Sigmoid colon (tissue), 7 donors: ENCODE measurements around the gene DEFB127. TPM values are rescaled to one million over a fixed set of nuclear protein-coding genes. Genes with fewer than 3 reads are reported as not detected.
"Not testable (repeated sequence)": the region's sequence is repeated elsewhere in the genome, so short reads cannot be mapped to it uniquely, and the experiment has no call there.

ENCODE experiments used
- DNase-seq: peaks from one replicate; pipeline ENCODE4 v3.0.0-alpha.2; 2019
- H3K27ac ChIP-seq, 4 donors: fragments of 200-600 bp; sonication (generic); one replicate each; pipeline ENCODE4 v1.5.1; 2016 to 2019; ENCODE audit warnings: mild to moderate bottlenecking in 1 of 4
- H3K27me3 ChIP-seq, 3 donors: fragments of 200-600 bp; sonication (generic); one replicate each; pipeline ENCODE4 v1.5.1; 2019; ENCODE audit warnings: mild to moderate bottlenecking in 1 of 3
- H3K36me3 ChIP-seq, 4 donors: fragments of 200-600 bp; sonication (generic); one replicate each; pipeline ENCODE4 v1.5.1; 2016 to 2019
- H3K4me1 ChIP-seq, 4 donors: fragments of 200-600 bp; sonication (generic); one replicate each; pipeline ENCODE4 v1.5.1; 2017 to 2019
- H3K4me3 ChIP-seq, 4 donors: fragments of 200-600 bp; sonication (generic); one replicate each; pipeline ENCODE4 v1.5.1; 2017 to 2019; ENCODE audit warnings: mild to moderate bottlenecking in 2 of 4, moderate library complexity in 1 of 4
- H3K9me3 ChIP-seq, 4 donors: fragments of 200-600 bp in 3 of 4; sonication (generic) in 3 of 4; one replicate each; pipeline versions ENCODE4 v1.5.1 to v1.6.1; 2013 to 2019
- CTCF ChIP-seq, 4 experiments: fragments of 450-650 bp in 3 of 4; fragments of 200-600 bp in 1 of 4; IDR thresholded peaks; one replicate each; pipeline ENCODE4 v1.5.1; 2016 to 2019; ENCODE audit warnings: antibody characterized with exemption in 4 of 4, mild to moderate bottlenecking in 3 of 4, moderate library complexity in 2 of 4
- EP300 ChIP-seq, 4 donors: sonication (generic); formaldehyde crosslinking; IDR thresholded peaks; one replicate each; pipeline ENCODE4 v1.6.1; 2017; ENCODE audit warnings: antibody characterized with exemption in 4 of 4
- POLR2A ChIP-seq, 2 donors: fragments of 450-650 bp; IDR thresholded peaks; one replicate each; pipeline ENCODE4 v1.6.1; 2016; ENCODE audit warnings: antibody characterized with exemption in 2 of 2, mild to moderate bottlenecking in 2 of 2, moderate library complexity in 2 of 2
- POLR2AphosphoS5 ChIP-seq, 4 donors: sonication (generic); formaldehyde crosslinking; IDR thresholded peaks; one replicate each; pipeline ENCODE4 v1.6.1; 2017; ENCODE audit warnings: antibody characterized with exemption in 4 of 4
- WGBS, 2 donors: extraction: QIAGEN DNeasy Blood & Tissue Kit; methylation state at CpG; one replicate each; pipeline ENCODE4 v1.1.7; 2013; 5-methylcytosine and 5-hydroxymethylcytosine counted together
- intact Hi-C: fragments of 100-400 bp; cut with DNase I; formaldehyde crosslinking; loops from one replicate; pipeline ENCODE4 v1.15.1; 2023
- polyA plus RNA-seq, 3 donors: library from polyadenylated mRNA; stranded (reverse); fragments of 200-250 nt; gene quantifications; one replicate each; pipeline ENCODE4 v1.2.3, GENCODE V29; 2013
- total RNA-seq, 4 donors: library from RNA; depleted of rRNA; stranded (reverse); fragments of >200 nt; gene quantifications; one replicate each; pipeline ENCODE4 v1.1.0, GENCODE V29; 2016
- donor health status: healthy with polysubstance abuse.
- donor health status: Bipolar disorder and iron deficiency.
- donor health status: healthy.

Gene DEFB127
- not detected for total RNA-seq
- not detected for polyA plus RNA-seq

GRCh38 chr20:157154-157553, at the start of gene DEFB127:
Gene DEFB127, plus strand, starts transcription at chr20:157454. Its CDS starts 91 bp downstream, at chr20:157545.
- no peaks in the 10 kb centered on the region for H3K4me1 ChIP-seq
- DNase-seq, result no peak
- no peaks in the 10 kb centered on the region for H3K9me3 ChIP-seq
- no peak for TF ChIP-seq POLR2AphosphoS5 (IDR thresholded peaks at IDR 0.05)
- no peak for TF ChIP-seq CTCF (IDR thresholded peaks at IDR 0.05)
- TF ChIP-seq EP300 (IDR thresholded peaks at IDR 0.05), result no peak
- TF ChIP-seq POLR2A (IDR thresholded peaks at IDR 0.05), result no peak
- no peak within 1 kb of the TSS for H3K27ac ChIP-seq
- no peaks in the 10 kb centered on the region for H3K36me3 ChIP-seq
- no peaks in the 10 kb centered on the region for H3K27me3 ChIP-seq
- WGBS, 2 donors, result 87 to 95% methylated on average over 5 of the region's 5 CpGs
- H3K4me3 ChIP-seq, result no peak within 1 kb of the TSS
- intact Hi-C loops, result no loop called here

GRCh38 chr20:112396-112795, 44.9 kb upstream of the DEFB127 start:
- Histone ChIP-seq H3K36me3 (no peaks in the 10 kb centered on the region), H3K4me1 (no peaks in the 10 kb centered on the region), H3K9me3 (peaks cover 0 to 1% (median 0%) of the 10 kb centered on the region in 4 donors), H3K27ac (no peak overlapping the region), H3K27me3 (no peaks in the 10 kb centered on the region), H3K4me3 (no peak overlapping the region)
- no peak for DNase-seq
- intact Hi-C loops, result no loop called here
- no peak for TF ChIP-seq CTCF (IDR thresholded peaks at IDR 0.05)
- no peak for TF ChIP-seq EP300 (IDR thresholded peaks at IDR 0.05)
- TF ChIP-seq POLR2A (IDR thresholded peaks at IDR 0.05), result no peak
- no peak for TF ChIP-seq POLR2AphosphoS5 (IDR thresholded peaks at IDR 0.05)

GRCh38 chr20:117518-117917, 39.7 kb upstream of the DEFB127 start:
- Histone ChIP-seq H3K9me3 (peaks cover 0 to 5% (median 0%) of the 10 kb centered on the region in 4 donors), H3K27ac (no peak overlapping the region), H3K27me3 (no peaks in the 10 kb centered on the region), H3K4me1 (no peaks in the 10 kb centered on the region), H3K4me3 (no peak overlapping the region), H3K36me3 (no peaks in the 10 kb centered on the region)
- no peak for TF ChIP-seq POLR2AphosphoS5 (IDR thresholded peaks at IDR 0.05)
- TF ChIP-seq POLR2A (IDR thresholded peaks at IDR 0.05), result no peak
- DNase-seq, result no peak
- intact Hi-C loops, result no loop called here

- H3K27me3 ChIP-seq, intact Hi-C loops, DNase-seq, H3K4me3 ChIP-seq, H3K4me1 ChIP-seq, H3K27ac ChIP-seq, H3K36me3 ChIP-seq, H3K9me3 ChIP-seq: not testable (repeated sequence)
- WGBS, 2 donors, result 81 to 85% methylated on average over 27 of the region's 28 CpGs
Measured at GRCh38 chr20:129786-130323, 27.4 kb upstream of the DEFB127 start.

- Histone ChIP-seq H3K36me3 (no peaks in the 10 kb centered on the region), H3K9me3 (no peaks in the 10 kb centered on the region), H3K4me1 (no peaks in the 10 kb centered on the region), H3K27me3 (peaks cover 0 to 3% (median 0%) of the 10 kb centered on the region in 3 donors), H3K4me3 (no peak overlapping the region), H3K27ac (no peak overlapping the region)
- 78 to 88% methylated on average over 11 of the region's 11 CpGs for WGBS, 2 donors
- no peak for DNase-seq
- no peak for TF ChIP-seq EP300 (IDR thresholded peaks at IDR 0.05)
- no peak for TF ChIP-seq CTCF (IDR thresholded peaks at IDR 0.05)
- no peak for TF ChIP-seq POLR2AphosphoS5 (IDR thresholded peaks at IDR 0.05)
- no peak for TF ChIP-seq POLR2A (IDR thresholded peaks at IDR 0.05)
- intact Hi-C loops, result no loop called here
Measured at GRCh38 chr20:137668-138490, 19.4 kb upstream of the DEFB127 start.
